Measurements from ENCODE around the gene HNRNPH2. TPM values are rescaled to one million over a fixed set of nuclear protein-coding genes. Genes with fewer than 3 reads are reported as not detected.

The HNRNPH2 gene
- total RNA-seq, 3 donors from 2014 or later: 43.6 to 65.0 (median 60.7) TPM

- Histone ChIP-seq H3K4me3 (peak overlapping the region; percentile 36), H3K36me3 (ENCODE audit: low read depth) (no peaks in the 10 kb centered on the region), H3K9me3 (no peaks in the 10 kb centered on the region), H3K4me1 (ENCODE audit: low read depth) (no peaks in the 10 kb centered on the region)
- TF ChIP-seq CTCF (IDR thresholded peaks at IDR 0.05): no peak
- intact Hi-C loops (cut with DNase I, micrococcal nuclease): no loop called here
- ATAC-seq (peak; percentile 69), DNase-seq (peak; percentile 65 to 74 (median 72))
Observed at GRCh38 chrX:101417981-101418841, 10.2 kb downstream of the HNRNPH2 start.

- no peaks in the 10 kb centered on the region for H3K4me1 ChIP-seq (ENCODE audit: low read depth)
- TF ChIP-seq CTCF (IDR thresholded peaks at IDR 0.05): no peak
- no peaks in the 10 kb centered on the region for H3K9me3 ChIP-seq
- DNase-seq (no peak), ATAC-seq (peak; percentile 59)
- intact Hi-C loops (cut with DNase I, micrococcal nuclease): no loop called here
- no peak overlapping the region for H3K4me3 ChIP-seq
- H3K36me3 ChIP-seq (ENCODE audit: low read depth): no peaks in the 10 kb centered on the region
Observed at GRCh38 chrX:101419489-101419888, 11.5 kb downstream of the HNRNPH2 start.

- H3K9me3 ChIP-seq: no peaks in the 10 kb centered on the region
- H3K36me3 ChIP-seq (ENCODE audit: low read depth): no peaks in the 10 kb centered on the region
Observed at GRCh38 chrX:101427954-101428353, 19.9 kb downstream of the HNRNPH2 start.

GRCh38 chrX:101429934-101430333 is 21.9 kb downstream of the HNRNPH2 start:
- intact Hi-C loops (cut with DNase I, micrococcal nuclease): no loop called here
- ATAC-seq (no peak), DNase-seq (no peak)
- no peak for TF ChIP-seq CTCF (IDR thresholded peaks at IDR 0.05)
- Histone ChIP-seq H3K36me3 (ENCODE audit: low read depth) (no peaks in the 10 kb centered on the region), H3K4me3 (no peak overlapping the region), H3K4me1 (ENCODE audit: low read depth) (no peaks in the 10 kb centered on the region), H3K9me3 (no peaks in the 10 kb centered on the region)

More at GRCh38 chrX:101427954-101428353, 19.9 kb downstream of the HNRNPH2 start:
- Histone ChIP-seq H3K4me3 (no peak overlapping the region), H3K4me1 (ENCODE audit: low read depth) (no peaks in the 10 kb centered on the region)
- ATAC-seq (no peak), DNase-seq (no peak)
- TF ChIP-seq CTCF (IDR thresholded peaks at IDR 0.05): no peak
- intact Hi-C loops (cut with DNase I, micrococcal nuclease): no loop called here

- H3K4me1 ChIP-seq (ENCODE audit: low read depth): no peaks in the 10 kb centered on the region
- H3K36me3 ChIP-seq (ENCODE audit: low read depth): no peaks in the 10 kb centered on the region
- H3K9me3 ChIP-seq: no peaks in the 10 kb centered on the region
- H3K4me3 ChIP-seq: no peak overlapping the region
- intact Hi-C loops (cut with DNase I, micrococcal nuclease): no loop called here
- TF ChIP-seq CTCF (IDR thresholded peaks at IDR 0.05): no peak
- DNase-seq (no peak), ATAC-seq (peak; percentile 10)
Observed at GRCh38 chrX:101430457-101431078, 22.5 kb downstream of the HNRNPH2 start.
